HG02798 (cell line): ENCODE results near the gene G0S2.

Experiments used
- ATAC-seq: cut with Tn5 transposase; IDR thresholded peaks from one replicate; pipeline ENCODE4 v1.9.1; 2021; ENCODE audit warnings: mild to moderate bottlenecking; ENCODE audit not compliant: unreplicated experiment, poor library complexity

The G0S2 gene

GRCh38 chr1:209674957-209675564 is at the start of gene G0S2:
G0S2 (plus strand) TSS chr1:209675412; CDS start chr1:209675685, 273 bp downstream.
- ATAC-seq, result no peak

- ATAC-seq, result no peak
Observed at GRCh38 chr1:209625791-209626285, 49.4 kb upstream of the G0S2 start.

- ATAC-seq, result no peak
Observed at GRCh38 chr1:209626346-209627026, 48.7 kb upstream of the G0S2 start.

GRCh38 chr1:209627027-209627731 is 48.0 kb upstream of the G0S2 start:
- ATAC-seq, result peak; percentile 7

GRCh38 chr1:209627732-209628196 is 47.4 kb upstream of the G0S2 start:
- ATAC-seq, result peak; percentile 79

GRCh38 chr1:209628618-209629299 is 46.5 kb upstream of the G0S2 start:
- no peak for ATAC-seq

GRCh38 chr1:209629621-209630382 is 45.4 kb upstream of the G0S2 start:
- no peak for ATAC-seq

- no peak for ATAC-seq
Observed at GRCh38 chr1:209630383-209631225, 44.6 kb upstream of the G0S2 start.

- ATAC-seq, result peak; percentile 67
Observed at GRCh38 chr1:209633335-209633997, 41.7 kb upstream of the G0S2 start.

- ATAC-seq, result no peak
Observed at GRCh38 chr1:209634005-209634737, 41.0 kb upstream of the G0S2 start.

- ATAC-seq, result no peak
Observed at GRCh38 chr1:209635850-209636249, 39.4 kb upstream of the G0S2 start.

- no peak for ATAC-seq
Observed at GRCh38 chr1:209641832-209642172, 33.4 kb upstream of the G0S2 start.

GRCh38 chr1:209642816-209643215 is 32.4 kb upstream of the G0S2 start:
- no peak for ATAC-seq

- no peak for ATAC-seq
Observed at GRCh38 chr1:209643285-209644020, 31.8 kb upstream of the G0S2 start.

- ATAC-seq, result no peak
Observed at GRCh38 chr1:209645574-209646452, 29.4 kb upstream of the G0S2 start.

GRCh38 chr1:209646558-209646957 is 28.7 kb upstream of the G0S2 start:
- ATAC-seq, result no peak
